Ascending aorta (tissue), 2 donors: ENCODE results near the gene RASA3. TPM values are rescaled to one million over a fixed set of nuclear protein-coding genes. Genes with fewer than 3 reads are reported as not detected.

Experiments used
- DNase-seq, 2 donors: peaks; one replicate each; pipeline ENCODE4 v3.0.0-alpha.2; 2019; ENCODE audit warnings: low spot score in 2 of 2
- H3K27ac ChIP-seq, 2 donors: fragments of 200-600 bp; sonication (generic); one replicate each; pipeline ENCODE4 v1.5.1; 2016 to 2017; ENCODE audit warnings: mild to moderate bottlenecking in 1 of 2
- H3K27me3 ChIP-seq: fragments of 200-600 bp; sonication (generic); one replicate; pipeline ENCODE4 v1.5.1; 2017
- H3K36me3 ChIP-seq, 2 donors: fragments of 200-600 bp; sonication (generic); one replicate each; pipeline ENCODE4 v1.5.1; 2016
- H3K4me1 ChIP-seq, 2 donors: fragments of 200-600 bp; sonication (generic); one replicate each; pipeline ENCODE4 v1.5.1; 2016 to 2017; ENCODE audit warnings: mild to moderate bottlenecking in 1 of 2
- H3K4me3 ChIP-seq, 2 donors: fragments of 200-600 bp; sonication (generic); one replicate each; pipeline ENCODE4 v1.5.1; 2016 to 2017; ENCODE audit warnings: mild to moderate bottlenecking in 1 of 2
- H3K9me3 ChIP-seq, 2 donors: fragments of 200-600 bp; sonication (generic); one replicate each; pipeline ENCODE4 v1.5.1; 2016
- intact Hi-C: fragments of 100-400 bp; cut with DNase I; formaldehyde crosslinking; loops from one replicate; pipeline ENCODE4 v1.15.1; 2023
- total RNA-seq: library from RNA; depleted of rRNA; stranded (reverse); fragments of >200 nt; gene quantifications from one replicate; pipeline ENCODE4 v1.1.0, GENCODE V29; 2016
- TF ChIP-seq, protein P1 (sequence below), 3 experiments: fragments of 200-600 bp in 2 of 3; fragments of 450-650 bp in 1 of 3; sonication (generic) in 2 of 3; IDR thresholded peaks; one replicate each; pipeline ENCODE4 v1.5.1; 2016 to 2019; ENCODE audit warnings: antibody characterized with exemption in 3 of 3, mild to moderate bottlenecking in 1 of 3, moderate library complexity in 1 of 3

Gene RASA3
- total RNA-seq, 1 donor from 2014 or later, result 30.7 TPM

DNA sequence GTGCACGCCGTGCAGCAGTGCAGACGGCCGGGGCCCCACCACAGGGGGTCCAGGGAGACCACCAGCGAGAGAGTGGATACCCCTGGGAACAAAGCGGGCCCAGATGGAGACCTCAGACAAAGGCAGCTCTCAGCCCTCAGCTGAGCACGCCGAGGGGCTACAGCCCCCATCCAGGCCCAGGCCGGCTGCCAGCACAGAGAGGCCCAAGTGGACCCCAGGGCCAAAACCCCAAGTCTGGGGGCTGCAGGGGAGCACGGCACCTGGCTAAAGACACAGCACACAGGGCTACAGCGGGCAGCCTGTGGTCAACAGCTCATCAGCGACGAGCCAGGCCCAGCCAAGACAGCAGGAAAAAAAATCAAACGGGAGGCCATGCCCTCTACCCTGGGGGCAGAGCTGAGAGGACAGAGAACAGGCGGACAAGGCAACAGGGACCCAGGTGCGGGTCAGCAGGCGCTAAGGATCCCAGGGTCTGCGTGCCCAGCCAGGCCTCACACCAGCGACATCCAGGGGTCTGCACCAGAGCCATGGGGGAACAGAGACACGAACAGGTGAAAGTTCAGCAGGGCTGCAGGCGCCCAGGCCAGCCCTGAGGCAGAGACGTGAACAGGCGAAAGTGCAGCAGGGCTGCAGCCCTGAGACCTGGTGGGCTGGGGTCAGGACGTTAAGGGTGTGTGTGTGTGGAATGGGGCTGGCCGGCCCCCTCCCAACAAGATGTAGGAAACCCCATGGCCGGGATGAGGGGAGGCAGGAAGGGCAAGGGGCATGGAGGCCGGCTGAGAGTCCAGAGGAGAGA is 34.3 kb downstream of the RASA3 start:
- Histone ChIP-seq H3K27ac (peak overlapping the region; percentile 43 to 70), H3K4me1 (peaks cover 10 to 24% of the 10 kb centered on the region in 2 donors), H3K4me3 (no peak overlapping the region), H3K36me3 (no peaks in the 10 kb centered on the region), H3K9me3 (no peaks in the 10 kb centered on the region), H3K27me3 (no peaks in the 10 kb centered on the region)
- peak in 1 of 2 donors; percentile 62 for DNase-seq
- TF ChIP-seq, protein P1, sequence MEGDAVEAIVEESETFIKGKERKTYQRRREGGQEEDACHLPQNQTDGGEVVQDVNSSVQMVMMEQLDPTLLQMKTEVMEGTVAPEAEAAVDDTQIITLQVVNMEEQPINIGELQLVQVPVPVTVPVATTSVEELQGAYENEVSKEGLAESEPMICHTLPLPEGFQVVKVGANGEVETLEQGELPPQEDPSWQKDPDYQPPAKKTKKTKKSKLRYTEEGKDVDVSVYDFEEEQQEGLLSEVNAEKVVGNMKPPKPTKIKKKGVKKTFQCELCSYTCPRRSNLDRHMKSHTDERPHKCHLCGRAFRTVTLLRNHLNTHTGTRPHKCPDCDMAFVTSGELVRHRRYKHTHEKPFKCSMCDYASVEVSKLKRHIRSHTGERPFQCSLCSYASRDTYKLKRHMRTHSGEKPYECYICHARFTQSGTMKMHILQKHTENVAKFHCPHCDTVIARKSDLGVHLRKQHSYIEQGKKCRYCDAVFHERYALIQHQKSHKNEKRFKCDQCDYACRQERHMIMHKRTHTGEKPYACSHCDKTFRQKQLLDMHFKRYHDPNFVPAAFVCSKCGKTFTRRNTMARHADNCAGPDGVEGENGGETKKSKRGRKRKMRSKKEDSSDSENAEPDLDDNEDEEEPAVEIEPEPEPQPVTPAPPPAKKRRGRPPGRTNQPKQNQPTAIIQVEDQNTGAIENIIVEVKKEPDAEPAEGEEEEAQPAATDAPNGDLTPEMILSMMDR (IDR thresholded peaks at IDR 0.05), result no peak
- intact Hi-C loops, result no loop called here

DNA sequence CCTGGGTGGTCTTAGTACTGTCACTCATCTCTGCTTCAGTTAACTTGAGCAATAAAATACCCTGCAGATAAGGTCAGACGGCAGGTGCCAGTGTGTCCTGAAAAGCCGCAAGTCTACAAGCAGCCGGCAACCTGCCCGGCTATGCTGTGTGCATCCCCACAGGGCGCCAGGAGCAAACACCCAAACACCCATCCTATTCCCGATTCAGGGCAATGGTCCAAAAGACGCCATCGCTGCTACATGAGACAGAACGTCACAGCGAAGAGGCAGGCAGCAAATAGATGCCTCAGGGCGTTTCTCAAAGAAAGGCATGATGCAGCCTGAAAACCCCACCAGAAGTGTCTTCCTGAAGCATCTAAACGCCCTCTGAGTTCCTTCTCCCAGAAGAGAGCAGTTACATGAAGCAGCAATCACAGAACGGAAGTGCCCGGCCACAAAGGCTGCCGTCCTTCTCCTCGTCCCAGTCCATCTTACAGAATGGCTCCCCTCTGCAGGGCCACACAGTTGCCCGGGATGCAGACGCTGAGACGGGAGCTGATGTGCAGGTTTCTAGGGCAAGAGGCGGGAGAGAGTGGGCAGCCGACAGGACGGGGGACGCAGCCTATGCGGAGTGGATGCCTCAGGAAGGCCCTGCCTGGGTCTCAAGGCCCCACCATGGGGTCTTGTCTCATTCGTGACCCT is 35.1 kb downstream of the RASA3 start:
- TF ChIP-seq, protein P1 (IDR thresholded peaks at IDR 0.05), result no peak
- Histone ChIP-seq H3K36me3 (no peaks in the 10 kb centered on the region), H3K27me3 (no peaks in the 10 kb centered on the region), H3K4me3 (no peak overlapping the region), H3K9me3 (peaks cover 0 to 7% of the 10 kb centered on the region in 2 donors), H3K4me1 (peaks cover 10 to 24% of the 10 kb centered on the region in 2 donors), H3K27ac (no peak overlapping the region)
- intact Hi-C loops, result no loop called here
- peak in 1 of 2 donors; percentile 58 for DNase-seq

DNA sequence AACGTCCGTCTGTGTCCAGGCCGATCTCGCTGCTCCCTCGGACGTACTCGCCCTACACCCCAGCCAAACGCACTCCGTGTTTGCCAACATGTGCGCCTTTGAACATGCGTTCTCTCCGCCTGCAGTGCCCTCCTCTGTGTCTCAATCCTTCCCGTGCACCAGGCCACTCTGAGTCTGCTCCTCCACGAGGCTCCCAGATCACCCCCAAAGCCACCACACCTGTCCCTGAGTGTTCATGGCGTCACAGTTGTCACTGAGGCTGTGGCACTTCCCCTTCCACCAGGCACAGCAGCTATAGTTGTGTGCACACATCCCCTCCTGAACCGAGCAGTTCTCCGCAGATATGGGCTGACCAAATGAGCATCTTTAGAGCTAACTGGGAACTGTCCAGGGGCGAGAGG is 35.6 kb downstream of the RASA3 start:
- Histone ChIP-seq H3K9me3 (peaks cover 0 to 7% of the 10 kb centered on the region in 2 donors), H3K36me3 (no peaks in the 10 kb centered on the region), H3K27me3 (no peaks in the 10 kb centered on the region), H3K4me3 (no peak overlapping the region), H3K4me1 (peaks cover 10 to 22% of the 10 kb centered on the region in 2 donors), H3K27ac (no peak overlapping the region)
- intact Hi-C loops, result no loop called here
- DNase-seq, result peak in 1 of 2 donors; percentile 58
- TF ChIP-seq, protein P1 (IDR thresholded peaks at IDR 0.05), result no peak

DNA sequence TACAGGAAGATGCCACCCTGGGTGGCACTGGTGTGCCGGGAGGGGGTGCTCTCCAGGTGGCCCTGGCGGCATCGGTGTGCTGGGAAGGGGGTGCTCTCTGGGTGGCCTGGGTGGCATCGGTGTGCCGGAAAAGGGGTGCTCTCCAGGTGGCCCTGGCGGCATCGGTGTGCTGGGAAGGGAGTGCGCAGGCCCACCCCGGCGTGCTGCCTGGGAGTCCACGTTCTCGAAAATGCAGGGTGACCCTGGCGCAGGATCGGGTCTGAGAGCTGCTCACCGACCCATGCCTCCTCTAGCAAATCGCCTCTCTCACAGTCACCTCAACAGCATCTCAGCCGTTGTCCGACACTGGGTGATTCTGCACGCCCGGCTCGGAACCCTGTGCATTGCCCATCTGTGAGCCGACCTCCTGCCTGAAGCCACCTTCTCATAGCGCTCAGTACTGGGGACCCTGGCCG is 36.4 kb downstream of the RASA3 start:
- H3K36me3 ChIP-seq, result no peaks in the 10 kb centered on the region
- H3K4me3 ChIP-seq, result no peak overlapping the region
- H3K27me3 ChIP-seq, result no peaks in the 10 kb centered on the region
- H3K4me1 ChIP-seq, result peaks cover 7 to 15% of the 10 kb centered on the region in 2 donors
- TF ChIP-seq, protein P1 (IDR thresholded peaks at IDR 0.05), result no peak
- intact Hi-C loops, result no loop called here
- peak in 1 of 2 donors; percentile 56 for DNase-seq
- H3K27ac ChIP-seq, result no peak overlapping the region
- H3K9me3 ChIP-seq, result peaks cover 0 to 7% of the 10 kb centered on the region in 2 donors

DNA sequence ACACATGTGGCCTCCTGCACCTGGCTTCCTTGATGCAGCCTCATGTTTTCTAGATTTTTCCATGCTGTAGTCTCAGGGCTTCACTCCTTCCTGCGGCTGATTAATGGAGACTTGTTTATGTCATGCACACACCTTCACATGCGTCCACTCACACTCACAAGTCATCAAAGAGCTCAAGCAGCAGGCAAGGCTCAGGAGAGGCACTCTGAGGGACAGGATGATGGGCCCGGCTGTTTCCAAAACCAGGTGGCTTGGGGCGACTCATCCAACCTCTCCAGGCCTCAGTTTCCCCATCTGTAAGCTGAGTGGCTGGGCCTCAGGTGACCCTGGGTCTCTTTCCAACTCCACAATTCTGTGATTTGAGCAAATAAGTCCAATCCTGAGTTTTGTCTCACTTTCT is 36.9 kb downstream of the RASA3 start:
- no peak for DNase-seq
- Histone ChIP-seq H3K27ac (no peak overlapping the region), H3K4me1 (peaks cover 3 to 10% of the 10 kb centered on the region in 2 donors), H3K4me3 (no peak overlapping the region), H3K27me3 (no peaks in the 10 kb centered on the region), H3K36me3 (no peaks in the 10 kb centered on the region), H3K9me3 (peaks cover 0 to 7% of the 10 kb centered on the region in 2 donors)
- intact Hi-C loops, result no loop called here
- TF ChIP-seq, protein P1 (IDR thresholded peaks at IDR 0.05), result no peak
